Activated naive CD8-positive, alpha-beta T cell treated with anti-CD3 and anti-CD28 coated beads, Interleukin-2, amount 50 U/mL, for 24 hours (primary cell): ENCODE measurements around the gene CYTH3.
A peak's percentile ranks its signal among the peaks of the same experiment; 100 is the strongest.
"Not testable (repeated sequence)": the region's sequence is repeated elsewhere in the genome, so short reads cannot be mapped to it uniquely, and the experiment has no call there.

ENCODE experiments used
- ATAC-seq: fragments of 150-1000 bp; cut with Tn5 transposase; one replicate; pipeline ENCODE4 v1.10.0; 2021
- DNase-seq: peaks from one replicate; pipeline ENCODE4 v3.0.0; 2021
- H3K27ac Mint-ChIP-seq: one replicate; pipeline ENCODE4 v1.8.0; 2021; ENCODE audit warnings: mild to moderate bottlenecking, mixed read lengths
- H3K27me3 Mint-ChIP-seq: one replicate; pipeline ENCODE4 v1.8.0; 2021; ENCODE audit warnings: mixed read lengths
- H3K36me3 Mint-ChIP-seq: one replicate; pipeline ENCODE4 v1.8.0; 2021; ENCODE audit warnings: low read depth, mixed read lengths
- H3K4me1 Mint-ChIP-seq: one replicate; pipeline ENCODE4 v1.8.0; 2021; ENCODE audit warnings: mixed read lengths
- H3K4me3 Mint-ChIP-seq: one replicate; pipeline ENCODE4 v1.8.0; 2021; ENCODE audit warnings: mild to moderate bottlenecking, moderate library complexity, mixed read lengths
- H3K9me3 Mint-ChIP-seq: one replicate; pipeline ENCODE4 v1.8.0; 2021; ENCODE audit warnings: mixed read lengths

CYTH3 gene

DNA sequence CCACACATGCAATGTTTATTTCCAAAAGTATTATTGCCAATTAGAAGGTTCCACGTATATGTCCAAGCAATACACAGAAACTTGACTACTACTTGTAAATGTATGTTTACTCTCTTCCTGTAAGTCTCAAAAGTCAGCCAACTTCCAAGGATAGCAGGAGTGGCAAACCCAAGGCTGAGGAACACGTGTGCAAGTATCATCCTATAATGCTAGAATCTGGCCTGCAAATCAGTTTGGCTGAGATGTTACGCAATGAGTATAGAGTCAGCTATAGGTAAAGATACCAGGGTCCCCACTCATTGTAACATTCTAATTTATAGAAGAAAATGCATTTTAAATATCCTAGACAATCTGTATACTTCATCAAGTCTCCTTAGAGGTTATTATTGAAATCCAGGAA lies 34.7 kb downstream of the CYTH3 start:
- no peak overlapping the region for H3K4me3 Mint-ChIP-seq
- H3K4me1 Mint-ChIP-seq = peaks cover 18% of the 10 kb centered on the region
- H3K27ac Mint-ChIP-seq = no peak overlapping the region
- H3K9me3 Mint-ChIP-seq = no peaks in the 10 kb centered on the region
- H3K27me3 Mint-ChIP-seq = peaks cover 2% of the 10 kb centered on the region
- H3K36me3 Mint-ChIP-seq = no peaks in the 10 kb centered on the region
- no peak for DNase-seq
- ATAC-seq = no peak

DNA sequence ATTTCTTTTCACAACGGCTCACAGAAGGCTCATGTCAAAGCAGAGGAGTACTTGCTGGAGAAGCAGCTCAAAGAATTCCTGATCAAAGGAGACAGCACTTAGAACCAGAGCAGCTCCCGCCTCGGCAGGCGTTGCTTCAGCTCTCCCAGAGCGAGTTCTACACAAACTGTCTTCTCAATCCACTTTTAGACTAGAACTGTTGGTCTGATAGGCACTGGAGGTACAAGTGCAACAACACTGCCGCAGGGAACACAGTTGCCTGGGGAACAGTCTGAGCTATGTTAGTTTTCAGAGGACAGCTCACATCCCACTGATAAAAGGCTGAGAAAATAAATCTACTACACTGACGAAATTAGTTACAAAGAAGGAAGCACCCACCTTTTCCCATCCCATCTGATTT lies 35.4 kb downstream of the CYTH3 start:
- Mint-ChIP-seq H3K9me3 (no peaks in the 10 kb centered on the region), H3K27me3 (peaks cover 3% of the 10 kb centered on the region), H3K27ac (no peak overlapping the region), H3K36me3 (no peaks in the 10 kb centered on the region), H3K4me3 (no peak overlapping the region), H3K4me1 (peaks cover 26% of the 10 kb centered on the region)
- no peak for ATAC-seq
- no peak for DNase-seq

DNA sequence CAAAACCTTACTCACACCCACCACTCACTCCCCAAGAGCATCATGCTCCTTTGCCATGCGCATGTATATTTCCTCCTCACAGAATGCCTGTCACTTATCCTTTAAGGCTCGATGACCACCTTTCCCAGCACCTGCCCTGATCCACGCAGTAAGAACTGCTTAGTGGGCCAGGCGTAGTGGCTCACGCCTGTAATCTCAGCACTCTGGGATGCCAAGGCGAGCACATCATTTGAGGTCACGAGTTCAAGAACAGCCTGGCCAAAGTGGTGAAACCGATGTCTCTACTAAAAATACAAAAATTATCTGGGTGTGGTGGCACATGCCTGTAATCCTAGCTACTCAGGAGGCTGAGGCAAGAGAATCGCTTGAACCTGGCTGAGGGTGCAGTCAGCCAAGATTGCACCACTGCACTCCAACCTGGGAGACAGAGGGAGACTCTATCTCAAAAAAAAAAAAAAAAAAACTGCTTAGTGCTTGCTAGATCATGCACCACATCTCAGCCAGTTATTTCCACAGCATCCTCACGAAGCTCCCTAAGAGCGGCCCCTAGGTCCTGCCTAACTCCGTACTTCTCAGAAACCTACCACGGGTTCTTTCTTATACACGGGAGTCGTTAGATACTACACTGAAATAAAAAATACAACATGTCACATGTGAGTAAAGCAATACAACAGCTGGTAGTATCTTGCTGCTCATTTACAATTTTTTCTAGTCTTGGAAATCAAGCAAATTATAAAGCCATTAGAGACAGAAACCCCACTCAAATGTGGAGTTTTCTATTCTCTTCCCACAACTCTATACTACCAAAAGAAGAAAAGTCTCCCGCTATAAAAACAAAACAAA lies 37.2 kb downstream of the CYTH3 start:
- H3K36me3 Mint-ChIP-seq = no peaks in the 10 kb centered on the region

DNA sequence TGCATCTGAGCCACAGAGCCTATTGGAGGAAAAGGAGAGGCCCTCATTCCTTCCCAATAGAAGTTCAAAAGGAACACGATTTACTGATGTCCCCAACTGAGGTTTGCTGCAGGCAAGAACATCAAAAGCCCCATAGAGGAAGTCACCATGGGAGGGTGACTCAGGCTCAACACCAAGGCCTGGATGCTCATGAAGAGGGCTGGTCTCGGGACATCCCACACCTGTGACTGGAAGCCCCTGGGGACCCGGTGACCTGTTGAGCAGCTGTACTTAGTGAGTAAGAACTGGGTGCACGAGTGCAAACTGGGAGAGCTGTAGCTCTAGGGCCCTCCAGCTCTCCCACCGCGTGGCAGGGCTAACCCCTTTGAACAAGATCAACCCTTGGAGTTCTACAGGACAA lies 38.0 kb downstream of the CYTH3 start:
- Mint-ChIP-seq H3K27ac (no peak overlapping the region), H3K36me3 (no peaks in the 10 kb centered on the region), H3K4me3 (no peak overlapping the region), H3K27me3 (peaks cover 5% of the 10 kb centered on the region), H3K9me3 (no peaks in the 10 kb centered on the region), H3K4me1 (peaks cover 23% of the 10 kb centered on the region)
- peak; percentile 59 for ATAC-seq
- DNase-seq = peak; percentile 18

More for the DNA sequence above, 37.2 kb downstream of the CYTH3 start:
- DNase-seq (no peak), ATAC-seq (no peak)
- Mint-ChIP-seq H3K4me3 (no peak overlapping the region), H3K4me1 (peaks cover 23% of the 10 kb centered on the region), H3K9me3 (no peaks in the 10 kb centered on the region), H3K27ac (no peak overlapping the region), H3K27me3 (peaks cover 5% of the 10 kb centered on the region)

DNA sequence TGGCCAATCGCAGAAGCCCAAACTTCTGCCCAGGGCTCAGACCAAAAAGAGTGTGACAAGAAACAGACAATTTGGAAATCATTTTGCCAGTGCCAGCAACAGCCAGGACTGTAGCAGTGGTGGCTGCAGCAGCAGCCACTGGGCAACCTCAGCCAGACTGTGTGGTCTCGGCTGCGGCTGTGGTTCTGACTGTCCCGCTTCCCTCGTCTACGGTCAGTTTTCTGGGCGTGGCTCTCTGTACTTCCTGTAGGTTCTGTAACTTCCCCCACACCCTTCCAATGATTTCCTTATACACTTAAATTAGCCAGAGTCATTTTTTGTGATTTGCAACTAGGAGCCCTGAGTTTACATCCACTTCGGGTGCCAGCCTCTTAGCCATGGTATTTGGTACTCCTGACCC lies 39.9 kb downstream of the CYTH3 start:
- H3K27me3 Mint-ChIP-seq = peaks cover 14% of the 10 kb centered on the region
- peaks cover 36% of the 10 kb centered on the region for H3K4me1 Mint-ChIP-seq
- DNase-seq (no peak), ATAC-seq (peak; percentile 15)
- no peak overlapping the region for H3K27ac Mint-ChIP-seq
- H3K36me3 Mint-ChIP-seq = no peaks in the 10 kb centered on the region
- H3K9me3 Mint-ChIP-seq = no peaks in the 10 kb centered on the region
- no peak overlapping the region for H3K4me3 Mint-ChIP-seq

DNA sequence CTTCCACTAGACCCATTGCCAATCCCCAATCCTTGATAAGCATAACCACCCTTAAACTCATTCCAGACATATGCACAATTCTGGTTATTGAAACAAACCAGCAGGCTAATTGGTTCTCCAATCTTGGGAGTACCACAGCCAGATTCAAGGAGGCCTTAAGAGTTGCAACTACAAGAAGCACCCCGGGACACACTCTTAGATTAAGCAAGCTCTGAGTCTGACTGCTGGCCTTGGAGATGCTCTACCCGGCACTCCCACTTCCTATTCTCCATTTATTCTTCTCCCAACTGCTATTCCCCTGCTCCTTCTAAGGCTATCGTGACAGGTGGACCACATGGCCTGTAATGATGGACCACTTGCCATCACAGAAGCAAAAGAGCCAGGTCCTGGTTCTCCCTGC lies 40.3 kb downstream of the CYTH3 start:
- no peak overlapping the region for H3K27ac Mint-ChIP-seq

DNA sequence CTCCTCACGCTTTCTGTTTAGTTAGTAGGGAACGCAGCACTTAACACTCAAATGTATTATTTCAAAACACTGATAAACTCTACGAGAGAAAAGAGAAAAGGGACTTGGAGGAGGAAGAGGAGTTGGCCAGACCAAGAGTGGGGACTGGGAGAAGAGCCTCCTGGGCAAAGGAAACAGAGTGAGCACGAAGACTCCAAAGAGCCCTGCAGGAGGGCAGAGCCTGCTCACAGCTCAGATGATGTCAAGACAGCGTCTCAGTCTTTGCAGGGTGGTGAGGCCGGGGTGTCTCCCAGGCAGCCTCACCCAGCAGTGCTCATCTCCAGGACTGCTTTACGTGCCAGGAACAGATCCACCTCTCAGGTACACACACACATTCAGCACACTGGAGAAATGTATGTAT lies 41.2 kb downstream of the CYTH3 start:
- peaks cover 14% of the 10 kb centered on the region for H3K27me3 Mint-ChIP-seq
- H3K27ac Mint-ChIP-seq = no peak overlapping the region
- no peaks in the 10 kb centered on the region for H3K36me3 Mint-ChIP-seq

More for the DNA sequence above, 40.3 kb downstream of the CYTH3 start:
- H3K9me3 Mint-ChIP-seq = no peaks in the 10 kb centered on the region
- peaks cover 36% of the 10 kb centered on the region for H3K4me1 Mint-ChIP-seq
- peaks cover 14% of the 10 kb centered on the region for H3K27me3 Mint-ChIP-seq
- no peak for DNase-seq
- no peak for ATAC-seq
- no peaks in the 10 kb centered on the region for H3K36me3 Mint-ChIP-seq
- H3K4me3 Mint-ChIP-seq = no peak overlapping the region

DNA sequence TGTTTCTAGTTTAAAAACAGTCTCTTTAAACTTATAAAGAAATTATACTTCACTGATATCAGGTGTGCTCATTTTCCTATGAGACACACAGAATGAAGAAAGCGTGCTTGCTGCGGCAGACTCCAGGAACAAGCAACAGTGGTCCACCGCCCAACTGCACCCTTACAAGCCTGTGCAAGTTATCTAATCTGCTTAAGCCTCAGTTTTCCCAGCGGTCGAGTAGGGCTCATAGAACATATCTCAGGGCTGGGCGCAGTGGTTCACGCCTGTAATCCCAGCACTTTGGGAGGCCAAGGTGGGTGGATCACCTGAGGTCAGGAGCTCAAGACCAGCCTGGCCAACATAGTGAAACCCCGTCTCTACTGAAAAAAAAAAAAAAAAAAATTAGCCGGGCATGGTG lies 43.1 kb downstream of the CYTH3 start:
- not testable (repeated sequence) for H3K36me3 Mint-ChIP-seq, H3K4me3 Mint-ChIP-seq, H3K27ac Mint-ChIP-seq, DNase-seq, H3K9me3 Mint-ChIP-seq, ATAC-seq
- peaks cover 32% of the 10 kb centered on the region for H3K4me1 Mint-ChIP-seq
- peaks cover 18% of the 10 kb centered on the region for H3K27me3 Mint-ChIP-seq

More for the DNA sequence above, 41.2 kb downstream of the CYTH3 start:
- DNase-seq (no peak), ATAC-seq (no peak)
- Mint-ChIP-seq H3K4me1 (peaks cover 36% of the 10 kb centered on the region), H3K9me3 (no peaks in the 10 kb centered on the region), H3K4me3 (no peak overlapping the region)

DNA sequence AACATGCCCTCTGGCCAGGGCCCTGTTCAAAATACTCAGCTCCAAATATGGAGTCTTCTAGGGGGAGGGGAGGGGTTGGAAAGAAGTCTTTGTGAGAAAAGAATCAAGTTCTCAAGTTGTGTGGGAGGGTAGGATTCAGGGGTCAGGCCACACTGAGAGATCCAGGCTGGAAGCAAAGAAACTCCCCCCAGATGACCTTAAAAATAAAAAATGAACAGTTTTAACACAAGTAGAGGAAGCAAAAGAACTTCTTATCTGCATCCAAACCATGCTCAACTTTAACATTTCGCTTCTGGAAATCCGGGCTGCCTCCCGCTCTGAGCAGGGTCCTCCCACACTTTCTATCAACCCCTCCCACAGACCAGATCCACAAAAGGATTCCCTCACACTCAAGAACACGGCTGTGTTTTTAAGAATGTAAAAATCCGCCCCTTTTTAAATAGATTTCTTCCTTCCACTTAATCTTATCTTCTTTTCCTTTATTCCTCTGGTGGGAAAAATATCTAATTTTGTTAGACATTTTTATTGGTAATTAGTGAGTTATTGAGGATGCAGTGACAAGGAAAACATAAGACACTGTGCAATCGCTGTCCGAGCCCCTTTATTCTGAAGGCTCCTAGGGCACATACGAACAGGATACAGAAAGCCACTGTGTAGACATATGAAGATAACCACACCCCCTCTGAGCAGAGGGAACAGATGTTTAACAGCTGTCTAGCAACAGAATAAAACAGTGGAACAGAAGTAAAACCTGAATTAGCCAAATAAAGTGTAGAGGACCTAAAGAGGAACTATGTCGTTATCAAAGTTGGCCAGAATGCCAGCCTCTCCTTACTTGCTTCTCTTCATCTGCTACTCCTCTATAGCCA lies 43.8 kb downstream of the CYTH3 start:
- Mint-ChIP-seq H3K27me3 (peaks cover 18% of the 10 kb centered on the region), H3K27ac (no peak overlapping the region), H3K4me3 (no peak overlapping the region), H3K4me1 (peaks cover 31% of the 10 kb centered on the region), H3K36me3 (no peaks in the 10 kb centered on the region), H3K9me3 (no peaks in the 10 kb centered on the region)
- DNase-seq (no peak), ATAC-seq (no peak)

DNA sequence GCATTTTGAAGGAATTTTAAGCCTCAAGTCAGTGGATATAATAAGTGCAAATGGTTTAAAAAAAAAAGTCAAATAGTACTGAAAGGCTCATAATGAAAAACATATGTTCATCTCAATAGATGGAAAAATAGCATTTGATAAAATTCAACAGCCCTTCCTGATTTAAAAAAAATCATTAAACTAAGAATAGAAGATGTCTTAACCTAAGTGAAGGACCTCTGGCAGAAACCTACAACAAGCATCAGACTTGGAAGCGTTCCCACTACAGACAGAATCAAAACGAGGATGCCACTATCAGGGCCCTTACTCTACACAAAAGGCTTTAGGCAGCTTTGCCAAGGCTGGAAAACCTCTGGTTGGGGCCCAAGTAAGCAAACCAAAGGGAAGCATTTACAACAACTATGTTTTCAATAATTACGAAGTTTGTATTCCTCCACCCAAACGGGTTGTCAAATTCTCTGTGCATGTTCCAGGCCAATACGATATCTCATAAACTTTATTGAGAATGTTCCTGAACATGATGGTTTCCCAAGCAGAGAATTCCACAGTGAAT lies 45.1 kb downstream of the CYTH3 start:
- Mint-ChIP-seq H3K4me1 (peaks cover 22% of the 10 kb centered on the region), H3K27me3 (peaks cover 16% of the 10 kb centered on the region), H3K27ac (no peak overlapping the region), H3K9me3 (no peaks in the 10 kb centered on the region), H3K4me3 (no peak overlapping the region), H3K36me3 (no peaks in the 10 kb centered on the region)
- DNase-seq = no peak
- ATAC-seq = no peak

DNA sequence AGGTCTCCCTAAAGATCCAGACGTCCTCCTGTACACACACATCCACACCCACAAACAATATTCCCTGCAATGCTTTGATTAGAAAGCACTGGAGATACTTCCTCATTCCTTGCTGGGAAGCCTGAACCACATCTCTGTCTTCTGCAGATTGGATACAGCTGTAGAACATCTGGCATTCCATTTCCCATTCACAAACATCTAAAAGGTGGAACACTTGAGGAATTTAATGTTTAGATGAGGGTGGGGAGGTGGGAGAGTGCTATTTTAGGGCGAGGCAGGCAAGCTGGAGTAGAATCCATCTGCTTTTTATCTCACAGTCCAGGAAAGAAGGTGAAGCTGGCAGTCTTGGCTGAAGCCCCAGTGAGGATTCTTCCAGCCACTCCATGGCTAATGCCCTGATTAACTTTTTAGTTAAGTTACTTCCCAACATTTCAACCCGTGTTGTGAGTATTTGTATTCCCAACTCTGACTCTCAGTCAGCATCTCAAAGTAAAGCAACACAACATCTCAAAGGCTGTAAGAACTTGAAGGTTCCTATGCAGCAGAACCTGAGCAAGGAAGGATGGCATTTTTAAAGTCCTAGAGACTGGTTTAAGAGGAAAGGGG lies 46.1 kb downstream of the CYTH3 start:
- no peak for DNase-seq
- H3K9me3 Mint-ChIP-seq = no peaks in the 10 kb centered on the region
- ATAC-seq = no peak
- peaks cover 13% of the 10 kb centered on the region for H3K27me3 Mint-ChIP-seq
- no peak overlapping the region for H3K4me3 Mint-ChIP-seq
- peaks cover 26% of the 10 kb centered on the region for H3K4me1 Mint-ChIP-seq
- no peak overlapping the region for H3K27ac Mint-ChIP-seq
- no peaks in the 10 kb centered on the region for H3K36me3 Mint-ChIP-seq

DNA sequence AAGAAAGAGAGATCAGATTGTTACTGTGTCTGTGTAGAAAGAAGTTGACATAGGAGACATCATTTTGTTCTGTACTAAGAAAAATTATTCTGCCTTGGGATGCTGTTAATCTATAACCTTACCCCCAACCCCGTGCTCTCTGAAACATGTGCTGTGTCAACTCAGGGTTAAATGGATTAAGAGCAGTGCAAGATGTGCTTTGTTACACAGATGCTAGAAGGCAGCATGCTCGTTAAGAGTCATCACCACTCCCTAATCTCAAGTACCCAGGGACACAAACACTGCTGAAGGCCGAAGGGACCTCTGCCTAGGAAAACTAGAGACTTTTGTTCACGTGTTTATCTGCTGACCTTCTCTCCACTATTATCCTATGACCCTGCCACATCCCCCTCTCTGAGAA lies 49.0 kb downstream of the CYTH3 start:
- H3K9me3 Mint-ChIP-seq, H3K27ac Mint-ChIP-seq, H3K36me3 Mint-ChIP-seq, ATAC-seq, DNase-seq, H3K4me3 Mint-ChIP-seq: not testable (repeated sequence)
- peaks cover 15% of the 10 kb centered on the region for H3K27me3 Mint-ChIP-seq
- peaks cover 28% of the 10 kb centered on the region for H3K4me1 Mint-ChIP-seq

DNA sequence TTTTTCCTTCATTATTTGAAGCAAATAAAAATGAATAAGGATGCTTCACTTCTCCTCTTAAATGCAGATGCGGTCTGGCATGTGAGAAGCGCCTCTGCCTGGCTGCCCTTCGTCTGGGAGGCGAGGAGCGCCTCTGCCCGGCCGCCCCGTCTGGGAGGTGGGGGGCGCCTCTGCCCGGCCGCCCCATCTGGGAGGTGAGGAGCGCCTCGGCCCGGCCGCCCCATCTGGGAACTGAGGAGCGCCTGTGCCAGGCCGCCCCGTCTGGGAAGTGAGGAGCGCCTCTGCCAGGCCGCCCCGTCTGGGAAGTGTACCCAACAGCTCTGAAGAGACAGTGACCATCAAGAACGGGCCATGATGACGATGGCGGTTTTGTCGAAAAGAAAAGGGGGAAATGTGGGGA lies 49.4 kb downstream of the CYTH3 start:
- H3K9me3 Mint-ChIP-seq, DNase-seq, H3K27ac Mint-ChIP-seq, ATAC-seq, H3K4me3 Mint-ChIP-seq, H3K36me3 Mint-ChIP-seq: not testable (repeated sequence)
- Mint-ChIP-seq H3K27me3 (peaks cover 12% of the 10 kb centered on the region), H3K4me1 (peaks cover 24% of the 10 kb centered on the region)
